ENCODE measurements around the gene STAMBPL1.

DNA sequence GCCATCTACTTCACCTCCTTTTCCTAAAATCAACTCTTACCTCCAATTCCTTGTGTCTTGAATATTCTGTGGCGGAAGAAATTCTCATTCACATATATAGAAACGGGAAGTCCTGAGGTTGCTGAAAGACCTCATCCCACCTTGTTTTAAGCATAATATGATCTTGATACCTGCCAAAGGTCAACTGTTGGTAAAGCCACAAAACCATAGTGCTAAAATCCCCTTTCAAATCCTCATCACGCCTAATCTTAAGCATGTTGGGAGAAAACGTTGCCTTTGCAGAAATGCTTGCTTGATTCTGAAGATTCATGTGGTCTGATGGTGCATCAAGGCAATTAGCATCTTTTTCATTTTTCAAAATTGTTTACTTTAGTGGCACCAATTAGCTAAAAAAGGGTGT lies 36.9 kb upstream of the STAMBPL1 start:
- TF ChIP-seq POLR2A (IDR thresholded peaks at IDR 0.05) (no peak), EP300 (IDR thresholded peaks at IDR 0.05) (no peak)
- TF ChIP-seq, protein P1, sequence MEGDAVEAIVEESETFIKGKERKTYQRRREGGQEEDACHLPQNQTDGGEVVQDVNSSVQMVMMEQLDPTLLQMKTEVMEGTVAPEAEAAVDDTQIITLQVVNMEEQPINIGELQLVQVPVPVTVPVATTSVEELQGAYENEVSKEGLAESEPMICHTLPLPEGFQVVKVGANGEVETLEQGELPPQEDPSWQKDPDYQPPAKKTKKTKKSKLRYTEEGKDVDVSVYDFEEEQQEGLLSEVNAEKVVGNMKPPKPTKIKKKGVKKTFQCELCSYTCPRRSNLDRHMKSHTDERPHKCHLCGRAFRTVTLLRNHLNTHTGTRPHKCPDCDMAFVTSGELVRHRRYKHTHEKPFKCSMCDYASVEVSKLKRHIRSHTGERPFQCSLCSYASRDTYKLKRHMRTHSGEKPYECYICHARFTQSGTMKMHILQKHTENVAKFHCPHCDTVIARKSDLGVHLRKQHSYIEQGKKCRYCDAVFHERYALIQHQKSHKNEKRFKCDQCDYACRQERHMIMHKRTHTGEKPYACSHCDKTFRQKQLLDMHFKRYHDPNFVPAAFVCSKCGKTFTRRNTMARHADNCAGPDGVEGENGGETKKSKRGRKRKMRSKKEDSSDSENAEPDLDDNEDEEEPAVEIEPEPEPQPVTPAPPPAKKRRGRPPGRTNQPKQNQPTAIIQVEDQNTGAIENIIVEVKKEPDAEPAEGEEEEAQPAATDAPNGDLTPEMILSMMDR (IDR thresholded peaks at IDR 0.05) = no peak

Data from upper lobe of left lung (tissue), 4 donors.